ENCODE results near the gene NELL2.
"Not testable (repeated sequence)": the region's sequence is repeated elsewhere in the genome, so short reads cannot be mapped to it uniquely, and the experiment has no call there.

Gene NELL2

GRCh38 chr12:44694017-44694416 is 182.1 kb downstream of the NELL2 start:
- DNase-seq (ENCODE audit: low read depth), result no peak

- DNase-seq (ENCODE audit: low read depth), result no peak
Measured at GRCh38 chr12:44689587-44689986, 186.5 kb downstream of the NELL2 start.

- DNase-seq (ENCODE audit: low read depth), result not testable (repeated sequence)
Measured at GRCh38 chr12:44686821-44687432, 189.2 kb downstream of the NELL2 start.

GRCh38 chr12:44677724-44678123 is 198.4 kb downstream of the NELL2 start:
- no peak for DNase-seq (ENCODE audit: low read depth)

- no peak for DNase-seq (ENCODE audit: low read depth)
Measured at GRCh38 chr12:44674875-44675274, 201.2 kb downstream of the NELL2 start.

GRCh38 chr12:44673811-44674210 is 202.3 kb downstream of the NELL2 start:
- DNase-seq (ENCODE audit: low read depth), result no peak

GRCh38 chr12:44672042-44672441 is 204.1 kb downstream of the NELL2 start:
- DNase-seq (ENCODE audit: low read depth), result no peak

GRCh38 chr12:44668443-44668842 is 207.7 kb downstream of the NELL2 start:
- DNase-seq (ENCODE audit: low read depth), result no peak

GRCh38 chr12:44667461-44667860 is 208.7 kb downstream of the NELL2 start:
- DNase-seq (ENCODE audit: low read depth), result no peak

GRCh38 chr12:44663291-44663690 is 212.8 kb downstream of the NELL2 start:
- DNase-seq (ENCODE audit: low read depth), result no peak

- DNase-seq (ENCODE audit: low read depth), result no peak
Measured at GRCh38 chr12:44655846-44656245, 220.3 kb downstream of the NELL2 start.

GRCh38 chr12:44654646-44655639 is 221.2 kb downstream of the NELL2 start:
- no peak for DNase-seq (ENCODE audit: low read depth)

- DNase-seq (ENCODE audit: low read depth), result no peak
Measured at GRCh38 chr12:44653861-44654527, 222.1 kb downstream of the NELL2 start.

GRCh38 chr12:44649693-44650092 is 226.4 kb downstream of the NELL2 start:
- DNase-seq (ENCODE audit: low read depth), result no peak

- no peak for DNase-seq (ENCODE audit: low read depth)
Measured at GRCh38 chr12:44647917-44648690, 228.0 kb downstream of the NELL2 start.

- DNase-seq (ENCODE audit: low read depth), result no peak
Measured at GRCh38 chr12:44640427-44641190, 235.5 kb downstream of the NELL2 start.

GRCh38 chr12:44637875-44638274 is 238.2 kb downstream of the NELL2 start:
- no peak for DNase-seq (ENCODE audit: low read depth)

GRCh38 chr12:44628180-44628579 is 247.9 kb downstream of the NELL2 start:
- no peak for DNase-seq (ENCODE audit: low read depth)

- DNase-seq (ENCODE audit: low read depth), result no peak
Measured at GRCh38 chr12:44627387-44628166, 248.5 kb downstream of the NELL2 start.

GRCh38 chr12:44626883-44627282 is 249.2 kb downstream of the NELL2 start:
- no peak for DNase-seq (ENCODE audit: low read depth)
